Liver (tissue), 9 donors: Measurements from ENCODE around the gene NKD1. TPM values are rescaled to one million over a fixed set of nuclear protein-coding genes. Genes with fewer than 3 reads are reported as not detected.

Experiments used
- DNase-seq: peaks from one replicate; pipeline ENCODE4 v3.0.0-alpha.2; 2017; ENCODE audit warnings: low spot score
- H3K27ac ChIP-seq, 2 donors: one replicate each; pipeline ENCODE4 v1.7.0; 2013; ENCODE audit warnings: inconsistent platforms in 2 of 2, low read length in 2 of 2, control low read depth in 1 of 2, low read depth in 1 of 2, mild to moderate bottlenecking in 1 of 2
- H3K27me3 ChIP-seq, 4 donors: one replicate each; pipeline versions ENCODE4 v1.6.1 to v1.7.0; 2013; ENCODE audit warnings: low read length in 3 of 4, inconsistent platforms in 1 of 4, mild to moderate bottlenecking in 1 of 4, moderate library complexity in 1 of 4; ENCODE audit not compliant: control insufficient read depth in 4 of 4, insufficient read depth in 4 of 4
- H3K36me3 ChIP-seq, 4 donors: one replicate each; pipeline versions ENCODE4 v1.6.1 to v1.7.0; 2013; ENCODE audit warnings: low read length in 3 of 4, mild to moderate bottlenecking in 3 of 4, low read depth in 1 of 4, moderate library complexity in 1 of 4; ENCODE audit not compliant: control insufficient read depth in 4 of 4, insufficient read depth in 3 of 4
- H3K4me1 ChIP-seq, 4 donors: one replicate each; pipeline versions ENCODE4 v1.6.1 to v1.7.0; 2013; ENCODE audit warnings: low read length in 3 of 4, mild to moderate bottlenecking in 3 of 4, moderate library complexity in 1 of 4; ENCODE audit not compliant: control insufficient read depth in 4 of 4, insufficient read depth in 4 of 4
- H3K4me3 ChIP-seq, 3 donors: one replicate each; pipeline versions ENCODE4 v1.6.1 to v1.7.0; 2013; ENCODE audit warnings: low read length in 3 of 3, control low read depth in 1 of 3, low read depth in 1 of 3, mild to moderate bottlenecking in 1 of 3
- H3K9ac ChIP-seq, 2 donors: one replicate each; pipeline ENCODE4 v1.7.0; 2013; ENCODE audit warnings: low read length in 2 of 2, mild to moderate bottlenecking in 2 of 2, moderate library complexity in 2 of 2, control low read depth in 1 of 2, low read depth in 1 of 2
- H3K9me3 ChIP-seq, 4 donors: one replicate each; pipeline versions ENCODE4 v1.6.1 to v1.7.0; 2013; ENCODE audit warnings: low read length in 3 of 4; ENCODE audit not compliant: control insufficient read depth in 4 of 4
- EGR1 ChIP-seq, 2 donors: IDR thresholded peaks; 2 replicates each; pipeline ENCODE4 v1.6.1; 2016 to 2018; ENCODE audit warnings: antibody characterized with exemption in 2 of 2, low read depth in 2 of 2
- FOXA1 ChIP-seq: IDR thresholded peaks from 2 replicates; pipeline ENCODE4 v1.6.1; 2016; ENCODE audit warnings: antibody characterized with exemption
- FOXA2 ChIP-seq: IDR thresholded peaks from 2 replicates; pipeline ENCODE4 v1.6.1; 2016; ENCODE audit warnings: antibody characterized with exemption
- GABPA ChIP-seq, 2 donors: IDR thresholded peaks in 1 of 2; conservative IDR thresholded peaks in 1 of 2; 2 replicates each; pipeline ENCODE4 v1.6.1; 2016; ENCODE audit warnings: antibody characterized with exemption in 2 of 2, mild to moderate bottlenecking in 1 of 2, moderate library complexity in 1 of 2
- HNF4A ChIP-seq, 2 donors: conservative IDR thresholded peaks; 2 replicates each; pipeline ENCODE4 v1.6.1; 2016; ENCODE audit warnings: antibody characterized with exemption in 2 of 2, mild to moderate bottlenecking in 2 of 2
- HNF4G ChIP-seq: IDR thresholded peaks from 2 replicates; pipeline ENCODE4 v1.6.1; 2016; ENCODE audit warnings: antibody characterized with exemption
- JUND ChIP-seq, 2 donors: IDR thresholded peaks; 2 replicates each; pipeline ENCODE4 v1.6.1; 2016; ENCODE audit warnings: antibody characterized with exemption in 2 of 2
- NR2F2 ChIP-seq: IDR thresholded peaks from 2 replicates; pipeline ENCODE4 v1.6.1; 2016; ENCODE audit warnings: antibody characterized with exemption
- RAD21 ChIP-seq, 2 donors: IDR thresholded peaks; 2 replicates each; pipeline ENCODE4 v1.6.1; 2016; ENCODE audit warnings: antibody characterized with exemption in 2 of 2, mild to moderate bottlenecking in 2 of 2
- RXRA ChIP-seq, 2 donors: IDR thresholded peaks; 2 replicates each; pipeline ENCODE4 v1.6.1; 2017 to 2018; ENCODE audit warnings: antibody characterized with exemption in 2 of 2, mild to moderate bottlenecking in 1 of 2
- TAF1 ChIP-seq: conservative IDR thresholded peaks from 2 replicates; pipeline ENCODE4 v1.6.1; 2016; ENCODE audit warnings: antibody characterized with exemption, mild to moderate bottlenecking
- YY1 ChIP-seq: IDR thresholded peaks from 2 replicates; pipeline ENCODE4 v1.6.1; 2016; ENCODE audit warnings: antibody characterized with exemption, mild to moderate bottlenecking
- WGBS: extraction: QIAGEN DNeasy Blood & Tissue Kit; methylation state at CpG from one replicate; pipeline ENCODE4 v1.1.7; 2013; 5-methylcytosine and 5-hydroxymethylcytosine counted together
- polyA plus RNA-seq, 2 donors: library from polyadenylated mRNA; stranded (reverse) in 1 of 2; unstranded in 1 of 2; fragments of 200-250 nt in 1 of 2; fragments of >200 nt in 1 of 2; fragmentation: Nextera tagmentation in 1 of 2; extraction: Ambion mirVana in 1 of 2; gene quantifications; one replicate each; pipeline versions ENCODE4 v1.2.1 to v1.2.3, GENCODE V29; 2013 to 2015
- total RNA-seq, 2 donors: library from RNA; depleted of rRNA; stranded (reverse); fragments of >200 nt; gene quantifications; one replicate each; pipeline ENCODE4 v1.2.3, GENCODE V29; 2014
- TF ChIP-seq, protein P1 (sequence below): IDR thresholded peaks from 2 replicates; pipeline ENCODE4 v1.6.1; 2016; ENCODE audit warnings: antibody characterized with exemption, mild to moderate bottlenecking
- TF ChIP-seq, protein P2 (sequence below): IDR thresholded peaks from 2 replicates; pipeline ENCODE4 v1.6.1; 2016; ENCODE audit warnings: antibody characterized with exemption
- TF ChIP-seq, protein P3 (sequence below): fragments of 150-350 bp; IDR thresholded peaks from 2 replicates; pipeline ENCODE4 v1.5.1; 2017; ENCODE audit warnings: improper control_type of control experiment, low read depth, low read length; ENCODE audit not compliant: missing input control
- TF ChIP-seq, protein P4 (sequence below): IDR thresholded peaks from 2 replicates; pipeline ENCODE4 v1.6.1; 2016; ENCODE audit warnings: antibody characterized with exemption
- TF ChIP-seq, protein P5 (sequence below): IDR thresholded peaks from 2 replicates; pipeline ENCODE4 v1.6.1; 2016; ENCODE audit warnings: antibody characterized with exemption
- donor health status: healthy.
- donor health status: healthy.
- donor health status: healthy.
- donor health status: healthy.
- donor health status: healthy.

NKD1 gene
- total and polyA plus RNA-seq, 4 donors = 0.28 to 3.5 (median 0.85) TPM

DNA sequence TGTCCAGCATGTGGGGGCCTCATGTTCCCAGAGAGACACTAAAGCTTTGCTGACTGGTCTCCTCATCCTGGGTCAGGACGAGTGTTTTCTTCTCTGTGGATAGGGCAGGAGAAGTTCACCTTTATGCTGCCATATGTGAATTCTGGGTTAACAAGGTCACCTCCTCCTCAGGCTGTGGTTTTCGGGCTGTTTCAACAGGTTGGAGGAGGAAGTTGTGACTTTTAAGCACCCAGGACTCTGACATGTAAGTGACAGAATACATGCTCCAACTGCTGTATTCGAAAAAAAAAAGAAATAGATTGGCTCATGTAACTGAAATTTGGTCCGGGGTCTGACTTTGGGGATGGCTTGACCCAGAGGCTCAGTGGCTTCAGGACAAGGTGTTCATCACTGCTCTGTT lies 78.7 kb downstream of the NKD1 start:
- no peak overlapping the region for H3K27ac ChIP-seq
- no peaks in the 10 kb centered on the region for H3K36me3 ChIP-seq
- no peaks in the 10 kb centered on the region for H3K27me3 ChIP-seq
- no peak for TF ChIP-seq TAF1
- no peak for DNase-seq
- no peaks in the 10 kb centered on the region for H3K9me3 ChIP-seq
- no peak overlapping the region for H3K4me3 ChIP-seq
- H3K9ac ChIP-seq = no peak overlapping the region
- H3K4me1 ChIP-seq = no peaks in the 10 kb centered on the region
- 54% methylated on average over 4 of the region's 4 CpGs for WGBS

DNA sequence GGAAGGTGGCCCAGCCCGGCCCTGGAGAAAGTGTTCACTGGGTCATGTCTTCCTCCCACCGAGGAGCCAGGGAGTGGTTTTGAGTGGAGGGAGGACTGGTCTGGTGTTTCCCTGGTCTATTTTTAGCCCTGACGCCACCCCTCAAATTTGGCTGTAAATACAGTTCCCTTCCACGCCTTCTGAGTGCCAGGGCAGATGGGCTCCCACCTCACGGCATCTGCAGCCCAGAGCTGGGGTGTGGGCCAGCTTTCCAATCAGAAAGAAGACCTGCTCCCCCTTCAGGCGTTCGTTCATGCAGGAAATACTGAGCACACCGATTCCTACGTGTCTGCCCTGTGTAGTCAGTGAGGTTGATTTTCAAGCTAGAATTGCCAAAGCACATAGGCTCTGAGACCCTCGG lies 79.2 kb downstream of the NKD1 start:
- H3K27ac ChIP-seq = no peak overlapping the region
- DNase-seq = no peak
- H3K9ac ChIP-seq = no peak overlapping the region
- TF ChIP-seq, protein P1, sequence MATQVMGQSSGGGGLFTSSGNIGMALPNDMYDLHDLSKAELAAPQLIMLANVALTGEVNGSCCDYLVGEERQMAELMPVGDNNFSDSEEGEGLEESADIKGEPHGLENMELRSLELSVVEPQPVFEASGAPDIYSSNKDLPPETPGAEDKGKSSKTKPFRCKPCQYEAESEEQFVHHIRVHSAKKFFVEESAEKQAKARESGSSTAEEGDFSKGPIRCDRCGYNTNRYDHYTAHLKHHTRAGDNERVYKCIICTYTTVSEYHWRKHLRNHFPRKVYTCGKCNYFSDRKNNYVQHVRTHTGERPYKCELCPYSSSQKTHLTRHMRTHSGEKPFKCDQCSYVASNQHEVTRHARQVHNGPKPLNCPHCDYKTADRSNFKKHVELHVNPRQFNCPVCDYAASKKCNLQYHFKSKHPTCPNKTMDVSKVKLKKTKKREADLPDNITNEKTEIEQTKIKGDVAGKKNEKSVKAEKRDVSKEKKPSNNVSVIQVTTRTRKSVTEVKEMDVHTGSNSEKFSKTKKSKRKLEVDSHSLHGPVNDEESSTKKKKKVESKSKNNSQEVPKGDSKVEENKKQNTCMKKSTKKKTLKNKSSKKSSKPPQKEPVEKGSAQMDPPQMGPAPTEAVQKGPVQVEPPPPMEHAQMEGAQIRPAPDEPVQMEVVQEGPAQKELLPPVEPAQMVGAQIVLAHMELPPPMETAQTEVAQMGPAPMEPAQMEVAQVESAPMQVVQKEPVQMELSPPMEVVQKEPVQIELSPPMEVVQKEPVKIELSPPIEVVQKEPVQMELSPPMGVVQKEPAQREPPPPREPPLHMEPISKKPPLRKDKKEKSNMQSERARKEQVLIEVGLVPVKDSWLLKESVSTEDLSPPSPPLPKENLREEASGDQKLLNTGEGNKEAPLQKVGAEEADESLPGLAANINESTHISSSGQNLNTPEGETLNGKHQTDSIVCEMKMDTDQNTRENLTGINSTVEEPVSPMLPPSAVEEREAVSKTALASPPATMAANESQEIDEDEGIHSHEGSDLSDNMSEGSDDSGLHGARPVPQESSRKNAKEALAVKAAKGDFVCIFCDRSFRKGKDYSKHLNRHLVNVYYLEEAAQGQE = no peak
- TF ChIP-seq, protein P2, sequence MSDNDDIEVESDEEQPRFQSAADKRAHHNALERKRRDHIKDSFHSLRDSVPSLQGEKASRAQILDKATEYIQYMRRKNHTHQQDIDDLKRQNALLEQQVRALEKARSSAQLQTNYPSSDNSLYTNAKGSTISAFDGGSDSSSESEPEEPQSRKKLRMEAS = no peak
- TF ChIP-seq FOXA1 = no peak
- peak in 1 of 2 donors; percentile 37 for TF ChIP-seq RAD21 (IDR thresholded peaks at IDR 0.05)
- no peaks in the 10 kb centered on the region for H3K9me3 ChIP-seq
- no peak overlapping the region for H3K4me3 ChIP-seq
- H3K36me3 ChIP-seq = no peaks in the 10 kb centered on the region
- H3K4me1 ChIP-seq = no peaks in the 10 kb centered on the region
- 58% methylated on average over 10 of the region's 10 CpGs for WGBS
- H3K27me3 ChIP-seq = no peaks in the 10 kb centered on the region

DNA sequence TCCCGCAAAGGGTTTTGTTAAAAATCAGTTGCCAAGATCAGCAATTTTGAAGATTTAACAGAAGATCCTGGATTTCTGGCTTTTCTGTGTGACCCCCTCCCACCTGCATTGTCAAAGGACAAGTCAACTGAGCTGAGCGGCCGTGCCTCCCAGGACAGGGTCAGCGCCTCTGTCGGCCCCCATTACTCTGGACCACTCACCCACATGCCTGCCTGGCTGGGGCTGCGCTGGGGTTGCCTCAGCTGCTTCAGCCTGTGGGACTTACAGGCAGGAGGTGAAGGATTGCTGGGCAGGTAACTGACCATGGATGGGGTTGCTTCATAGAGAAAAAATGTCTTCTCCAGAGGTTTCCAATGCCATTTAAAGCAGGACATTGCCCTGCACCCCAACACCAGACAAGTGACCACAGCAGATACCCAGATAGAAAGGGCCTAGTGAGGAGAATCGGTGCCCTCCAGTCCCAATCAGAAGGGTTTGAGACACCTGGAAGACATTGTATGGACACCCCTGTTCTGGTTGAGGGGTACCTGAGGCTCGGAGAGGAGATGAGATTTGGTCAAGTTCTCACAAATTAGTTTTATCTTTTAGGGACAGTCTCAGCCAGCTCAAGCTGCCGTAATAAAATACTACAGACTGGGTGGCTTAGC lies 80.1 kb downstream of the NKD1 start:
- DNase-seq = no peak
- H3K9me3 ChIP-seq = no peaks in the 10 kb centered on the region
- H3K27ac ChIP-seq = no peak overlapping the region
- WGBS = 96% methylated on average over 9 of the region's 9 CpGs
- H3K9ac ChIP-seq = no peak overlapping the region
- no peaks in the 10 kb centered on the region for H3K36me3 ChIP-seq
- no peaks in the 10 kb centered on the region for H3K27me3 ChIP-seq
- H3K4me3 ChIP-seq = no peak overlapping the region
- H3K4me1 ChIP-seq = no peaks in the 10 kb centered on the region
- TF ChIP-seq, protein P3, sequence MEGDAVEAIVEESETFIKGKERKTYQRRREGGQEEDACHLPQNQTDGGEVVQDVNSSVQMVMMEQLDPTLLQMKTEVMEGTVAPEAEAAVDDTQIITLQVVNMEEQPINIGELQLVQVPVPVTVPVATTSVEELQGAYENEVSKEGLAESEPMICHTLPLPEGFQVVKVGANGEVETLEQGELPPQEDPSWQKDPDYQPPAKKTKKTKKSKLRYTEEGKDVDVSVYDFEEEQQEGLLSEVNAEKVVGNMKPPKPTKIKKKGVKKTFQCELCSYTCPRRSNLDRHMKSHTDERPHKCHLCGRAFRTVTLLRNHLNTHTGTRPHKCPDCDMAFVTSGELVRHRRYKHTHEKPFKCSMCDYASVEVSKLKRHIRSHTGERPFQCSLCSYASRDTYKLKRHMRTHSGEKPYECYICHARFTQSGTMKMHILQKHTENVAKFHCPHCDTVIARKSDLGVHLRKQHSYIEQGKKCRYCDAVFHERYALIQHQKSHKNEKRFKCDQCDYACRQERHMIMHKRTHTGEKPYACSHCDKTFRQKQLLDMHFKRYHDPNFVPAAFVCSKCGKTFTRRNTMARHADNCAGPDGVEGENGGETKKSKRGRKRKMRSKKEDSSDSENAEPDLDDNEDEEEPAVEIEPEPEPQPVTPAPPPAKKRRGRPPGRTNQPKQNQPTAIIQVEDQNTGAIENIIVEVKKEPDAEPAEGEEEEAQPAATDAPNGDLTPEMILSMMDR = no peak
- TF ChIP-seq TAF1 = no peak
- no peak for TF ChIP-seq FOXA2
- no peak for TF ChIP-seq HNF4G
- TF ChIP-seq FOXA1 = no peak
- no peak for TF ChIP-seq GABPA (IDR thresholded peaks at IDR 0.05 in 1 of 2, conservative IDR thresholded peaks at IDR 0.05 in 1 of 2)
- no peak for TF ChIP-seq HNF4A (conservative IDR thresholded peaks at IDR 0.05)
- TF ChIP-seq EGR1 (IDR thresholded peaks at IDR 0.05; ENCODE audit: low read depth in 2 of 2) = no peak
- TF ChIP-seq JUND (IDR thresholded peaks at IDR 0.05) = no peak
- TF ChIP-seq, protein P4, sequence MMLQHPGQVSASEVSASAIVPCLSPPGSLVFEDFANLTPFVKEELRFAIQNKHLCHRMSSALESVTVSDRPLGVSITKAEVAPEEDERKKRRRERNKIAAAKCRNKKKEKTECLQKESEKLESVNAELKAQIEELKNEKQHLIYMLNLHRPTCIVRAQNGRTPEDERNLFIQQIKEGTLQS = no peak
- no peak for TF ChIP-seq RXRA (IDR thresholded peaks at IDR 0.05)
- TF ChIP-seq, protein P5, sequence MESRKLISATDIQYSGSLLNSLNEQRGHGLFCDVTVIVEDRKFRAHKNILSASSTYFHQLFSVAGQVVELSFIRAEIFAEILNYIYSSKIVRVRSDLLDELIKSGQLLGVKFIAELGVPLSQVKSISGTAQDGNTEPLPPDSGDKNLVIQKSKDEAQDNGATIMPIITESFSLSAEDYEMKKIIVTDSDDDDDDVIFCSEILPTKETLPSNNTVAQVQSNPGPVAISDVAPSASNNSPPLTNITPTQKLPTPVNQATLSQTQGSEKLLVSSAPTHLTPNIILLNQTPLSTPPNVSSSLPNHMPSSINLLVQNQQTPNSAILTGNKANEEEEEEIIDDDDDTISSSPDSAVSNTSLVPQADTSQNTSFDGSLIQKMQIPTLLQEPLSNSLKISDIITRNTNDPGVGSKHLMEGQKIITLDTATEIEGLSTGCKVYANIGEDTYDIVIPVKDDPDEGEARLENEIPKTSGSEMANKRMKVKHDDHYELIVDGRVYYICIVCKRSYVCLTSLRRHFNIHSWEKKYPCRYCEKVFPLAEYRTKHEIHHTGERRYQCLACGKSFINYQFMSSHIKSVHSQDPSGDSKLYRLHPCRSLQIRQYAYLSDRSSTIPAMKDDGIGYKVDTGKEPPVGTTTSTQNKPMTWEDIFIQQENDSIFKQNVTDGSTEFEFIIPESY = no peak
- TF ChIP-seq YY1 = no peak
- TF ChIP-seq, protein P1 = no peak
- no peak for TF ChIP-seq NR2F2
